ENCODE measurements around the gene TMEM45B. TPM values are rescaled to one million over a fixed set of nuclear protein-coding genes. Genes with fewer than 3 reads are reported as not detected.

TMEM45B gene
- total and polyA plus RNA-seq, 2 of the 13 experiments (the other 11 are each of a cell fraction or from before 2014, with no cell fraction given): 29.1 to 181 TPM

GRCh38 chr11:129800655-129801054 lies 15.0 kb upstream of the TMEM45B start (continued):
- TF ChIP-seq ZNF547 (CRISPR knock-in tag; IDR thresholded peaks at IDR 0.05): no peak
- peak; percentile 87 for TF ChIP-seq TCF7 (IDR thresholded peaks at IDR 0.05; ENCODE audit: low read depth)
- no peak for TF ChIP-seq ZNF597 (CRISPR knock-in tag; IDR thresholded peaks at IDR 0.05)
- no peak for TF ChIP-seq HNF1B (CRISPR knock-in tag; IDR thresholded peaks at IDR 0.05)
- no peak for TF ChIP-seq MTF2 (CRISPR knock-in tag; IDR thresholded peaks at IDR 0.05; ENCODE audit: borderline replicate concordance)
- TF ChIP-seq POGZ (CRISPR knock-in tag; IDR thresholded peaks at IDR 0.05): no peak
- no peak for TF ChIP-seq POGK (CRISPR knock-in tag; conservative IDR thresholded peaks at IDR 0.05)
- TF ChIP-seq ATF3 (CRISPR knock-in tag; IDR thresholded peaks at IDR 0.05): no peak

- Histone ChIP-seq H3K9ac (ENCODE audit: insufficient read depth, low read depth, low read length) (no peak overlapping the region), H3K4me1 (ENCODE audit: insufficient read depth, low read length) (peaks cover 52% of the 10 kb centered on the region), H4K20me1 (ENCODE audit: insufficient read depth, low read length) (no peaks in the 10 kb centered on the region), H2AFZ (ENCODE audit: low read length) (peak overlapping the region; percentile 27), H3K27me3 (ENCODE audit: control insufficient read depth in 1 of 2, insufficient read depth in 2 of 2, low read length in 2 of 2) (no peaks in the 10 kb centered on the region), H3K9me3 (ENCODE audit: low read length) (peaks cover 11% of the 10 kb centered on the region; the same call in 1 of the 2 replicates), H3K36me3 (replicated peaks in 1 of 2; ENCODE audit: control insufficient read depth in 1 of 2, insufficient read depth in 2 of 2, low read length in 2 of 2) (no peaks in the 10 kb centered on the region), H3K79me2 (ENCODE audit: insufficient read depth, low read length) (no peaks in the 10 kb centered on the region), H3K4me3 (replicated peaks in 1 of 3; ENCODE audit: insufficient read depth in 1 of 3, low read depth in 2 of 3, low read length in 3 of 3) (no peak overlapping the region), H3K4me2 (ENCODE audit: low read depth, low read length) (no peak overlapping the region), H3K27ac (ENCODE audit: extremely low read length, insufficient read depth, low read length) (no peak overlapping the region)
- FAIRE-seq (no peak), DNase-seq (ENCODE audit: low spot score) (no peak), ATAC-seq (peak; percentile 34; the same call in 1 of the 3 replicates)
- intact Hi-C loops (cut with micrococcal nuclease; ENCODE audit: unreplicated experiment): no loop called here
- ChIA-PET POLR2A (interaction anchor here (1.5 to 2.5 kb wide), 2 partner anchors 9 to 12 kb away, joined by 4 to 19 read pairs; partner anchors contain the start of gene TMEM45B), CTCF (ENCODE audit: low intra/inter-chr PET ratio, low total read pairs) (no interaction called here)
- in situ Hi-C loops (cut with HindIII; ENCODE audit: extremely low pct_ligation_motif_present, low pct_unique_long_range_greater_than_20kb): no loop called here
- 88% methylated on average over 1 of the region's 4 CpGs for WGBS (ENCODE audit: low lambda C conversion rate)
- BruUV-seq (replicated peaks): no TSS peak
- TF ChIP-seq ZMYM3 (CRISPR knock-in tag; IDR thresholded peaks at IDR 0.05): no peak
- TF ChIP-seq, protein P1, sequence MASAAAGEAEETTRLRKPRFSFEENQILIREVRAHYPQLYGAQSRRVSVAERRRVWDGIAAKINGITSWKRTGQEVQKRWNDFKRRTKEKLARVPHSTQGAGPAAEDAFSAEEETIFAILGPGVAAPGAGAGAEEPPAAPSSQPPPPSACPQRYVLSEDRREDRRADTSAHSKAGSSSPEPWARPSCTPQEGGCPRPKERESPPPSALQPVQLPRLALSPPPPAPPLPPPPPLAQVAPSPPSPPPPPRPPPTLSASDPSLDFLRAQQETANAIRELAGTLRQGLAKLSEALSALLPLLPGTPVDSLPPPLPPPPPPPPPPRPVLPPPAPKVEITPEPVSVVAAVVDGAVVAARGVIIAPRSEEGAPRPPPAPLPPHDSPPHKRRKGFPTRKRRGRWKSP (CRISPR knock-in tag; IDR thresholded peaks at IDR 0.05): no peak
- TF ChIP-seq LRRFIP1 (CRISPR knock-in tag; conservative IDR thresholded peaks at IDR 0.05): no peak
- TF ChIP-seq AHR (CRISPR knock-in tag; IDR thresholded peaks at IDR 0.05): no peak
- TF ChIP-seq TEAD3 (CRISPR knock-in tag; optimal IDR thresholded peaks at IDR 0.05; ENCODE audit: borderline replicate concordance): peak; percentile 8
- TF ChIP-seq ZNF337 (CRISPR knock-in tag; IDR thresholded peaks at IDR 0.05; ENCODE audit: borderline replicate concordance, low read depth): no peak
Observed at GRCh38 chr11:129803533-129803932, 12.1 kb upstream of the TMEM45B start.
